H1 (cell line): ENCODE data around the gene RELCH. TPM values are rescaled to one million over a fixed set of nuclear protein-coding genes. Genes with fewer than 3 reads are reported as not detected.

Source experiments
- BACH1 ChIP-seq: IDR thresholded peaks from 2 replicates; pipeline ENCODE4 v1.6.1; 2012; ENCODE audit warnings: low read length, improper control_type of control experiment
- KDM1A ChIP-seq: fragments of 200-600, 300-600 bp; sonication (generic); IDR thresholded peaks from 2 replicates; pipeline ENCODE4 v1.7.1; 2016; ENCODE audit warnings: mild to moderate bottlenecking, low read length, borderline replicate concordance
- RBBP5 ChIP-seq: IDR thresholded peaks from 2 replicates; pipeline ENCODE4 v1.7.1; 2012; ENCODE audit warnings: low read depth, mild to moderate bottlenecking, inconsistent platforms, low read length, moderate library complexity, borderline replicate concordance
- TEAD4 ChIP-seq: IDR thresholded peaks from 2 replicates; pipeline ENCODE4 v1.6.1; 2012; ENCODE audit warnings: low read depth, low read length, inconsistent platforms, mixed read lengths
- polyA plus RNA-seq, 7 experiments: library from polyadenylated mRNA; depleted of rRNA in 3 of 7; stranded (reverse) in 5 of 7; unstranded in 2 of 7; fragments of >200 nt in 5 of 7; fragments of 200-250 nt in 2 of 7; gene quantifications; 1 replicate in 5 of 7; 2 replicates in 1 of 7; 4 replicates in 1 of 7; pipeline versions ENCODE4 v1.2.1 to v1.2.3, GENCODE V29; 2011 to 2013; ENCODE audit warnings: missing spikeins in 2 of 7, mixed read lengths in 2 of 7
- total RNA-seq: library from RNA; stranded (reverse); fragmentation: NEBNext Ultra II Directional; extraction: Animal tissue kit (Norgen Biotek cat#: 25700); gene quantifications from 2 replicates; pipeline ENCODE4 v1.2.1, GENCODE V29; 2021
- TF ChIP-seq, protein P1 (sequence below): IDR thresholded peaks from 2 replicates; pipeline ENCODE4 v1.6.1; 2012; ENCODE audit warnings: low read length, inconsistent platforms

Gene RELCH
- total and polyA plus RNA-seq, 2 of the 8 experiments (the other 6 are each of a cell fraction or from before 2014, with no cell fraction given): 7.3 to 26.9 TPM

DNA sequence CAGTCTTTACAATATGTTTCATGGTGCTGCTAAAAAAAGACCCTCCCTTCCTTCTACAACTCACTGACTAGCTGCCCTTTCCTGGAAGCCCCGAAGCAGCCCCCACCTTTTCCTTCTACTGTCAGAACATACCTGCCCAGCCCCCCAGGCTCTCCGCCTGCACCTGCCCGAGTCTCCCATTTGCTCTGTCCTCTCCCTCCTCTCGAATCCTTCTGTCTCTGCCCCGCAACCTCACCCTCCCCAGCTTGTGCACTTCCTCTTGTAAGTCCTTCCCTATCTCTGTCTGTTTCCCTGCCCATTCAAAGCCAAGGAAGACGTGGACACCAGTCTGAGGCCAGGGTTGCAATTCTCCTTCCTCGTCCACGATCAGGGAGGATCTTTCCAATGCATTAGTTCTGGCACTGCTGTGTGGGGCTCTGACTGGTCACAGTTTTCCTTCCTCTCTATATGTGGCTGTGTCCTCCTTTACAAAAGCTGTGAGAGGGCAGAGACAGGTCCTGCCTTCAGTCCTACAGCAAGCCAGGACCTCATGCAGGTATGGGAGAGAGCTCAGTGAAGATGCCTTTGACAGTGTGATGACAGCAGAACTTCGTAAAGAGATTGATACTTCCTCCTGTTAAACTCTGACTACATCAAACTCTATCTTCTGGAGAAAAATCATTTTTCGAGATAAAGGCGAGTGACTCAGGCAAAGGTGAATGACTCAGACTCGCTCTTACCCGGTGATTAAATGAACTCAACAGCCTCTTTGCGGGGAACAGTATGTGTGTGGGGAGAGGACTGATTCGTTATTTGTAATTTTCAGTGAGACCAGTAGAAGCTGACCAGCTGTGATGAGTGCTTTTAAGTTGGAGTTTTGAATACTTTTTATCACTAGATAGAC lies 152.3 kb downstream of the RELCH start (continued):
- TF ChIP-seq TEAD4 (no peak), BACH1 (no peak), KDM1A (peak; percentile 41; the same call in 1 of the 2 replicates), RBBP5 (peak; percentile 59)
- TF ChIP-seq, protein P1, sequence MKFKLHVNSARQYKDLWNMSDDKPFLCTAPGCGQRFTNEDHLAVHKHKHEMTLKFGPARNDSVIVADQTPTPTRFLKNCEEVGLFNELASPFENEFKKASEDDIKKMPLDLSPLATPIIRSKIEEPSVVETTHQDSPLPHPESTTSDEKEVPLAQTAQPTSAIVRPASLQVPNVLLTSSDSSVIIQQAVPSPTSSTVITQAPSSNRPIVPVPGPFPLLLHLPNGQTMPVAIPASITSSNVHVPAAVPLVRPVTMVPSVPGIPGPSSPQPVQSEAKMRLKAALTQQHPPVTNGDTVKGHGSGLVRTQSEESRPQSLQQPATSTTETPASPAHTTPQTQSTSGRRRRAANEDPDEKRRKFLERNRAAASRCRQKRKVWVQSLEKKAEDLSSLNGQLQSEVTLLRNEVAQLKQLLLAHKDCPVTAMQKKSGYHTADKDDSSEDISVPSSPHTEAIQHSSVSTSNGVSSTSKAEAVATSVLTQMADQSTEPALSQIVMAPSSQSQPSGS: no peak
